Trophoblast cell (in vitro differentiated cells and primary cell): Measurements from ENCODE around the gene MARK2. TPM values are rescaled to one million over a fixed set of nuclear protein-coding genes. Genes with fewer than 3 reads are reported as not detected.
A peak's percentile ranks its signal among the peaks of the same experiment; 100 is the strongest.

ENCODE experiments used
- DNase-seq, 2 donors: peaks; one replicate each; pipeline ENCODE4 v3.0.0-alpha.2; 2016
- H2AFZ ChIP-seq: 2 replicates; pipeline ENCODE4 v1.6.1; 2013; ENCODE audit warnings: low read length, moderate library complexity, mild to moderate bottlenecking; ENCODE audit not compliant: insufficient read depth, poor library complexity
- H2AK5ac ChIP-seq: 2 replicates; pipeline ENCODE4 v1.6.1; 2013; ENCODE audit warnings: mild to moderate bottlenecking, low read length
- H2BK120ac ChIP-seq: 2 replicates; pipeline ENCODE4 v1.6.1; 2013; ENCODE audit warnings: low read length, mild to moderate bottlenecking, moderate library complexity; ENCODE audit not compliant: insufficient read depth, poor library complexity
- H2BK12ac ChIP-seq: 2 replicates; pipeline ENCODE4 v1.6.1; 2013; ENCODE audit warnings: mild to moderate bottlenecking, low read length, moderate library complexity
- H2BK5ac ChIP-seq: 2 replicates; pipeline ENCODE4 v1.6.1; 2013; ENCODE audit warnings: low read length, low read depth, moderate library complexity, mild to moderate bottlenecking; ENCODE audit not compliant: poor library complexity
- H3K14ac ChIP-seq: 2 replicates; pipeline ENCODE4 v1.6.1; 2013; ENCODE audit warnings: mild to moderate bottlenecking, low read length
- H3K18ac ChIP-seq: 2 replicates; pipeline ENCODE4 v1.6.1; 2013; ENCODE audit warnings: mild to moderate bottlenecking, low read length
- H3K23ac ChIP-seq: 2 replicates; pipeline ENCODE4 v1.6.1; 2013; ENCODE audit warnings: low read length
- H3K27ac ChIP-seq: 2 replicates; pipeline ENCODE4 v1.5.1; 2013; ENCODE audit warnings: low read depth, mild to moderate bottlenecking, inconsistent platforms, low read length, moderate library complexity
- H3K27me3 ChIP-seq: 2 replicates; pipeline ENCODE4 v1.6.1; 2013; ENCODE audit warnings: inconsistent platforms, mild to moderate bottlenecking, low read length, moderate library complexity; ENCODE audit not compliant: insufficient read depth
- H3K36me3 ChIP-seq, 2 experiments: 1 replicate in 1 of 2; 2 replicates in 1 of 2; pipeline ENCODE4 v1.6.1; 2013; ENCODE audit warnings: low read length in 2 of 2, mild to moderate bottlenecking in 2 of 2, moderate library complexity in 1 of 2; ENCODE audit not compliant: insufficient read depth in 2 of 2, control insufficient read depth in 1 of 2
- H3K4ac ChIP-seq: 2 replicates; pipeline ENCODE4 v1.6.1; 2013; ENCODE audit warnings: low read depth, mild to moderate bottlenecking, low read length, moderate library complexity
- H3K4me1 ChIP-seq, 2 experiments: 1 replicate in 1 of 2; 2 replicates in 1 of 2; pipeline ENCODE4 v1.6.1; 2013; ENCODE audit warnings: low read length in 2 of 2, mild to moderate bottlenecking in 2 of 2, moderate library complexity in 1 of 2; ENCODE audit not compliant: insufficient read depth in 2 of 2, control insufficient read depth in 1 of 2
- H3K4me2 ChIP-seq: 2 replicates; pipeline ENCODE4 v1.6.1; 2013; ENCODE audit warnings: inconsistent platforms, mild to moderate bottlenecking, low read length, moderate library complexity
- H3K4me3 ChIP-seq: 2 replicates; pipeline ENCODE4 v1.5.1; 2013; ENCODE audit warnings: mild to moderate bottlenecking, low read depth, low read length, inconsistent platforms
- H3K79me1 ChIP-seq: one replicate; pipeline ENCODE4 v1.6.1; 2013; ENCODE audit warnings: low read length
- H3K79me2 ChIP-seq: 2 replicates; pipeline ENCODE4 v1.6.1; 2013; ENCODE audit warnings: low read length, mild to moderate bottlenecking; ENCODE audit not compliant: control insufficient read depth, insufficient read depth, poor library complexity
- H3K9ac ChIP-seq: 2 replicates; pipeline ENCODE4 v1.6.1; 2013; ENCODE audit warnings: mild to moderate bottlenecking, low read length
- H3K9me3 ChIP-seq: 2 replicates; pipeline ENCODE4 v1.6.1; 2013; ENCODE audit warnings: low read depth, mild to moderate bottlenecking, control low read depth, inconsistent platforms, low read length; ENCODE audit not compliant: insufficient read depth
- H4K12ac ChIP-seq: 2 replicates; pipeline ENCODE4 v1.6.1; 2013; ENCODE audit warnings: low read depth, mild to moderate bottlenecking, low read length, moderate library complexity
- H4K8ac ChIP-seq: 2 replicates; pipeline ENCODE4 v1.6.1; 2013; ENCODE audit warnings: low read depth, mild to moderate bottlenecking, low read length, moderate library complexity
- H4K91ac ChIP-seq: one replicate; pipeline ENCODE4 v1.6.1; 2013; ENCODE audit warnings: low read depth, mild to moderate bottlenecking, low read length, moderate library complexity
- WGBS: extraction: QIAGEN DNeasy Blood & Tissue Kit; methylation state at CpG from one replicate; pipeline ENCODE4 v1.1.7; 2013; ENCODE audit warnings: missing lambda C conversion rate; ENCODE audit not compliant: insufficient read length, insufficient coverage; ENCODE audit errors: extremely low coverage; 5-methylcytosine and 5-hydroxymethylcytosine counted together
- polyA plus RNA-seq: library from polyadenylated mRNA; stranded (reverse); fragments of 200-250 nt; gene quantifications from 2 replicates; pipeline ENCODE4 v1.2.3, GENCODE V29; 2013

Gene MARK2
- 67.3 and 70.2 TPM in 2 replicates for polyA plus RNA-seq

GRCh38 chr11:63838678-63839507 is at the start of gene MARK2:
Gene MARK2 (plus strand): TSS chr11:63839110. CDS start chr11:63839507, 397 bp downstream.
- Histone ChIP-seq H3K4me3 (peak within 1 kb of the TSS; percentile 76), H3K4ac (peak within 1 kb of the TSS; percentile 99), H3K4me2 (peak within 1 kb of the TSS; percentile 92), H3K79me1 (peaks cover 13% of the 10 kb centered on the region), H4K8ac (peak within 1 kb of the TSS; percentile 91), H3K27me3 (no peaks in the 10 kb centered on the region), H2AFZ (peak within 1 kb of the TSS; percentile 77), H4K12ac (peak within 1 kb of the TSS; percentile 75), H3K4me1 (peaks cover 9 to 21% of the 10 kb centered on the region in 2 experiments), H3K79me2 (peaks cover 23% of the 10 kb centered on the region), H3K14ac (peak within 1 kb of the TSS; percentile 91), H3K27ac (peak within 1 kb of the TSS; percentile 91), H3K36me3 (peaks cover 2% of the 10 kb centered on the region in 2 experiments), H3K9me3 (no peaks in the 10 kb centered on the region), H2BK12ac (peak within 1 kb of the TSS; percentile 20), H3K23ac (no peak within 1 kb of the TSS), H2AK5ac (peak within 1 kb of the TSS; percentile 38), H4K91ac (peak within 1 kb of the TSS; percentile 86), H2BK5ac (peak within 1 kb of the TSS; percentile 88), H3K18ac (peak within 1 kb of the TSS; percentile 91), H3K9ac (peak within 1 kb of the TSS; percentile 98), H2BK120ac (peak within 1 kb of the TSS; percentile 75)
- DNase-seq: peak; percentile 97 to 99
- no CpG with 5 or more reads among the region's 100 CpGs for WGBS

- no peak overlapping the region for H3K14ac ChIP-seq
- H3K27ac ChIP-seq: no peak overlapping the region
- no peak overlapping the region for H3K18ac ChIP-seq
- no peak overlapping the region for H3K4me3 ChIP-seq
- H4K12ac ChIP-seq: no peak overlapping the region
- H4K8ac ChIP-seq: no peak overlapping the region
- H3K79me1 ChIP-seq: no peaks in the 10 kb centered on the region
- H2BK12ac ChIP-seq: no peak overlapping the region
- H3K4me2 ChIP-seq: no peak overlapping the region
- no peak overlapping the region for H3K9ac ChIP-seq
- no peak overlapping the region for H2AK5ac ChIP-seq
- no peak for DNase-seq
- H3K23ac ChIP-seq: no peak overlapping the region
- no peak overlapping the region for H2BK5ac ChIP-seq
- H3K36me3 ChIP-seq: no peaks in the 10 kb centered on the region
- peaks cover 6% of the 10 kb centered on the region for H3K9me3 ChIP-seq
- H3K27me3 ChIP-seq: no peaks in the 10 kb centered on the region
- H4K91ac ChIP-seq: peak overlapping the region; percentile 47
- H2AFZ ChIP-seq: no peak overlapping the region
- H2BK120ac ChIP-seq: no peak overlapping the region
- no peaks in the 10 kb centered on the region for H3K4me1 ChIP-seq
- H3K4ac ChIP-seq: no peak overlapping the region
- WGBS: no CpG with 5 or more reads among the region's 6 CpGs
- no peaks in the 10 kb centered on the region for H3K79me2 ChIP-seq
Observed at GRCh38 chr11:63791495-63792167, 47.3 kb upstream of the MARK2 start.

GRCh38 chr11:63793161-63793560 is 45.7 kb upstream of the MARK2 start:
- Histone ChIP-seq H3K14ac (no peak overlapping the region), H3K4me3 (no peak overlapping the region), H2BK5ac (no peak overlapping the region), H4K8ac (no peak overlapping the region), H3K27me3 (no peaks in the 10 kb centered on the region), H4K12ac (no peak overlapping the region), H3K4me1 (no peaks in the 10 kb centered on the region), H3K36me3 (no peaks in the 10 kb centered on the region), H3K9ac (no peak overlapping the region), H2AFZ (no peak overlapping the region), H3K9me3 (peaks cover 6% of the 10 kb centered on the region), H2AK5ac (no peak overlapping the region), H3K27ac (no peak overlapping the region), H2BK12ac (no peak overlapping the region), H3K23ac (no peak overlapping the region), H3K4me2 (no peak overlapping the region), H3K4ac (no peak overlapping the region), H3K79me1 (no peaks in the 10 kb centered on the region), H2BK120ac (no peak overlapping the region), H3K79me2 (no peaks in the 10 kb centered on the region), H4K91ac (no peak overlapping the region), H3K18ac (no peak overlapping the region)
- DNase-seq: no peak

- H3K4me1 ChIP-seq: no peaks in the 10 kb centered on the region
- H3K27me3 ChIP-seq: no peaks in the 10 kb centered on the region
- H4K12ac ChIP-seq: no peak overlapping the region
- peaks cover 6% of the 10 kb centered on the region for H3K9me3 ChIP-seq
- H2BK5ac ChIP-seq: no peak overlapping the region
- no peak overlapping the region for H2BK120ac ChIP-seq
- H3K4ac ChIP-seq: no peak overlapping the region
- no peak overlapping the region for H3K14ac ChIP-seq
- no peaks in the 10 kb centered on the region for H3K79me1 ChIP-seq
- no peak overlapping the region for H3K18ac ChIP-seq
- H4K91ac ChIP-seq: no peak overlapping the region
- no peaks in the 10 kb centered on the region for H3K79me2 ChIP-seq
- no peak for DNase-seq
- no peak overlapping the region for H2AK5ac ChIP-seq
- H4K8ac ChIP-seq: no peak overlapping the region
- no peak overlapping the region for H3K4me2 ChIP-seq
- no peak overlapping the region for H3K4me3 ChIP-seq
- no CpG with 5 or more reads among the region's 11 CpGs for WGBS
- H3K36me3 ChIP-seq: no peaks in the 10 kb centered on the region
- H2BK12ac ChIP-seq: no peak overlapping the region
- no peak overlapping the region for H3K27ac ChIP-seq
- H2AFZ ChIP-seq: no peak overlapping the region
- no peak overlapping the region for H3K9ac ChIP-seq
- H3K23ac ChIP-seq: no peak overlapping the region
Observed at GRCh38 chr11:63795066-63795465, 43.8 kb upstream of the MARK2 start.
